Left ventricle myocardium inferior (tissue), 1 donor: ENCODE data around the gene PYROXD2. TPM values are rescaled to one million over a fixed set of nuclear protein-coding genes. Genes with fewer than 3 reads are reported as not detected.

Experiments
- DNase-seq: peaks from one replicate; pipeline ENCODE4 v3.0.0-alpha.2; 2020
- H3K27ac ChIP-seq: fragments of 200-600 bp; replicated peaks from 2 replicates; pipeline ENCODE4 v1.8.0; 2021
- H3K27me3 ChIP-seq: fragments of 200-600 bp; 2 replicates; pipeline ENCODE4 v1.8.0; 2021; ENCODE audit warnings: low read depth
- H3K36me3 ChIP-seq: fragments of 200-600 bp; 2 replicates; pipeline ENCODE4 v1.8.0; 2021
- H3K4me1 ChIP-seq: fragments of 200-600 bp; 2 replicates; pipeline ENCODE4 v1.8.0; 2021
- H3K4me3 ChIP-seq: fragments of 200-600 bp; 2 replicates; pipeline ENCODE4 v1.8.0; 2021; ENCODE audit warnings: mild to moderate bottlenecking, moderate library complexity
- H3K9me3 ChIP-seq: fragments of 200-600 bp; replicated peaks from 2 replicates; pipeline ENCODE4 v1.8.0; 2021
- intact Hi-C: fragments of 100-400 bp; cut with micrococcal nuclease; formaldehyde crosslinking; loops from one replicate; pipeline ENCODE4 v1.11.0; 2022
- total RNA-seq: library from RNA; stranded (reverse); fragmentation: NEBNext Ultra II Directional; extraction: Animal tissue kit (Norgen Biotek cat#: 25700); gene quantifications from one replicate; pipeline ENCODE4 v1.2.1, GENCODE V29; 2021
- TF ChIP-seq, protein P1 (sequence below): fragments of 200-600 bp; IDR thresholded peaks from 2 replicates; pipeline ENCODE4 v1.8.0; 2021; ENCODE audit warnings: antibody characterized with exemption, mild to moderate bottlenecking, borderline replicate concordance
- donor health status: DM: no; HTN: yes; CAD: no; lungs with severe emphysema.

Gene PYROXD2
- total RNA-seq, 1 donor from 2014 or later, result 10.4 TPM

DNA sequence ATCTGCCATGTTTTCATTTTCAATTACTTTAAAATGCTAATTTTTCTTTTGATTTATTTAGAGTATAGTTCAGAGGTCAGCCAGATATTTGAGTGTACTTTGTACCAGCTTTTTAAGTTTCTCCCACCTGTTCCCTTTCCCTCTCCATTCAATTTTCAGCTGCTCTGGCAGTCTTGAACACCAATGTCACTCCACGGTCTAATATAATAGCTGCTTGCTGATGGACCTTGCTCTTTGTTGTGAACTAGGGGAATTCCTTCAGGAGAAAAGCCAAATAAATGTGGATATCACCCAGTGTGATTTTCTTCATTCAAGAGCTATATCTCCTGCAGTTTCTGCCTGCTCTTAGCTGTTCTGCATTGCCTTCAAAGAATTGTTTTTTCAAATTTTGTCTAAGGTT lies 35.6 kb upstream of the PYROXD2 start:
- H3K9me3 ChIP-seq, result no peaks in the 10 kb centered on the region
- H3K27me3 ChIP-seq, result no peaks in the 10 kb centered on the region
- DNase-seq, result no peak
- H3K4me3 ChIP-seq, result no peak overlapping the region
- H3K27ac ChIP-seq, result no peak overlapping the region
- intact Hi-C loops, result no loop called here
- peaks cover 18% of the 10 kb centered on the region for H3K4me1 ChIP-seq
- no peaks in the 10 kb centered on the region for H3K36me3 ChIP-seq
- TF ChIP-seq, protein P1, sequence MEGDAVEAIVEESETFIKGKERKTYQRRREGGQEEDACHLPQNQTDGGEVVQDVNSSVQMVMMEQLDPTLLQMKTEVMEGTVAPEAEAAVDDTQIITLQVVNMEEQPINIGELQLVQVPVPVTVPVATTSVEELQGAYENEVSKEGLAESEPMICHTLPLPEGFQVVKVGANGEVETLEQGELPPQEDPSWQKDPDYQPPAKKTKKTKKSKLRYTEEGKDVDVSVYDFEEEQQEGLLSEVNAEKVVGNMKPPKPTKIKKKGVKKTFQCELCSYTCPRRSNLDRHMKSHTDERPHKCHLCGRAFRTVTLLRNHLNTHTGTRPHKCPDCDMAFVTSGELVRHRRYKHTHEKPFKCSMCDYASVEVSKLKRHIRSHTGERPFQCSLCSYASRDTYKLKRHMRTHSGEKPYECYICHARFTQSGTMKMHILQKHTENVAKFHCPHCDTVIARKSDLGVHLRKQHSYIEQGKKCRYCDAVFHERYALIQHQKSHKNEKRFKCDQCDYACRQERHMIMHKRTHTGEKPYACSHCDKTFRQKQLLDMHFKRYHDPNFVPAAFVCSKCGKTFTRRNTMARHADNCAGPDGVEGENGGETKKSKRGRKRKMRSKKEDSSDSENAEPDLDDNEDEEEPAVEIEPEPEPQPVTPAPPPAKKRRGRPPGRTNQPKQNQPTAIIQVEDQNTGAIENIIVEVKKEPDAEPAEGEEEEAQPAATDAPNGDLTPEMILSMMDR, result no peak

DNA sequence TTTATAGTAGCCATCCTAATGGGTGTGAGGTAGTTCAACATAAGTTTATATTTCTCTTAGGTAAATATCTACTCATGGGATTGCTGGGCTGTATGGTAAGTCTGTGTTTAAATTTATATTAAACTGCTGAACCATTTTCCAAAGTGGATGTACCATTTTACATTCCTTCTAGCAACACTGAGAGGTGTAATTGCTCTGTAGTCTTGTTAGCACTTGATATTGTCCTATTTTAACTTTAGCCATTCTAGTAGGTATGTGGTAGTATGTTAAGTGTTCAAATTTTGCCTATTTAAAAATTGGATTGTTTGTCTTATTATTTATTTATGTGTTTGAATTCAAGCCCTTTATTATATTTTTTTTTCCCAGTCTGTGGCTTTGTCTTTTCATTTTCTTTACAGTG lies 34.3 kb upstream of the PYROXD2 start:
- Histone ChIP-seq H3K9me3 (no peaks in the 10 kb centered on the region), H3K36me3 (peaks cover 7% of the 10 kb centered on the region), H3K27me3 (no peaks in the 10 kb centered on the region), H3K27ac (no peak overlapping the region), H3K4me1 (peaks cover 25% of the 10 kb centered on the region), H3K4me3 (no peak overlapping the region)
- intact Hi-C loops, result no loop called here
- TF ChIP-seq, protein P1, result no peak
- DNase-seq, result no peak

DNA sequence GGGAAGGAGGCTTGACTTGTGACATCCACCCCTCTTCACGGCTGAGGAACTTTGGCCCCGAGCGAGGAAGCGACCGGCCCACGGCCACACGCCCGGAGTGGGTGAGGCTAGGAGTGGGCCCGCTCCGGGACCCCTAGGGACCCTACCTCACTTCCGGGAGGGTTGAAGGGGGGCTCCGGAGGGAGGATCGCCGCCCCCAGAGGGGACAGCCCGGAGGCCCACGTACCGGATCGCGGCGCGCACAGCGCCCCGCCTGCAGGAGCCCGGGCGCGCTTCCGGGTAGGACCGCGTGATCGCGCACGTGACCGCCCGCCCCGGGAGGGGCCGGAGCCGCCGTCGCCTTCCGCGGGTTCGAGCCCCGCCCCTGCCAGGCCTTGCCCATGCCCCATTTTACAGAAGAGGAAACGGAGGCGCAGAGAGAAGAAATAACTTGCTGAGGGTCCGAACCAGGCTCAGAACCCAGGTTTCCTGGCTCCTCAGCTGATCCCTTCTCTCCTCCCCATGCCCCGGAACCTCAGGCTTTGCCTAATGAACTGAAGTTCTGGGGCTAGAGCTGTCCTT lies 31.8 kb upstream of the PYROXD2 start, which contains the start of gene HPS1:
TSS of gene HPS1 (minus strand) at position 275 of the 561 bp plus-strand sequence. CDS start 3,695 bp downstream, outside the sequence.
- DNase-seq, result peak; percentile 85
- TF ChIP-seq, protein P1, result no peak
- peaks cover 25% of the 10 kb centered on the region for H3K4me1 ChIP-seq
- H3K27me3 ChIP-seq, result no peaks in the 10 kb centered on the region
- H3K9me3 ChIP-seq, result no peaks in the 10 kb centered on the region
- peak within 1 kb of the TSS; percentile 81 for H3K4me3 ChIP-seq
- intact Hi-C loops, result no loop called here
- peak within 1 kb of the TSS; percentile 87 for H3K27ac ChIP-seq
- H3K36me3 ChIP-seq, result peaks cover 23% of the 10 kb centered on the region

DNA sequence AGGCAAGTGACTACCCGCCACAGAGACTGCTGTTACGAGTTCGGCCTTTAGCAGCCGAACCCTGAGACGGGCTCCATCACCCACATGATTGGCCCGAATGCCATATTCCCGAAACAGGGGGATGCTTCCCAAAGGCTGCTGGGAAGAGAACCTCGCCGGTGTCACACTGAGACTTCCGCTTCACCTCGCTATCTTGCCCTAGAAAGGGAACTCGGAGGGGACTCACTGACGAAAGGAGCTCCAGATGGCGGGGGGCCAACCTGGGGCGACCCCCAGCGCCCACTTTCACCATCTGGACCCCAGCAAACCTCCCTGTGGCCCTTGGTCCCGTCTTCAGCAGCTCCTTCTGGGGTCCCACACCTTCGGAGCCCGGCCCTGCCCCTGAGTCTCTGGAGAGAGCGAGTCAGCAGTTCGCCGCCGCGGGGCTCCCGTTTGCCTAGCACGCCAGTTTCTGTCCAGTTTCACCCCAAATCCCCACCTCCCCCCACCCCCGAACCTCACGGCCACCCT lies 31.2 kb upstream of the PYROXD2 start:
- peak overlapping the region; percentile 87 for H3K27ac ChIP-seq
- TF ChIP-seq, protein P1, result no peak
- peak overlapping the region; percentile 81 for H3K4me3 ChIP-seq
- DNase-seq, result no peak
- H3K4me1 ChIP-seq, result peaks cover 25% of the 10 kb centered on the region
- intact Hi-C loops, result no loop called here
- H3K27me3 ChIP-seq, result no peaks in the 10 kb centered on the region
- H3K36me3 ChIP-seq, result peaks cover 23% of the 10 kb centered on the region
- no peaks in the 10 kb centered on the region for H3K9me3 ChIP-seq

DNA sequence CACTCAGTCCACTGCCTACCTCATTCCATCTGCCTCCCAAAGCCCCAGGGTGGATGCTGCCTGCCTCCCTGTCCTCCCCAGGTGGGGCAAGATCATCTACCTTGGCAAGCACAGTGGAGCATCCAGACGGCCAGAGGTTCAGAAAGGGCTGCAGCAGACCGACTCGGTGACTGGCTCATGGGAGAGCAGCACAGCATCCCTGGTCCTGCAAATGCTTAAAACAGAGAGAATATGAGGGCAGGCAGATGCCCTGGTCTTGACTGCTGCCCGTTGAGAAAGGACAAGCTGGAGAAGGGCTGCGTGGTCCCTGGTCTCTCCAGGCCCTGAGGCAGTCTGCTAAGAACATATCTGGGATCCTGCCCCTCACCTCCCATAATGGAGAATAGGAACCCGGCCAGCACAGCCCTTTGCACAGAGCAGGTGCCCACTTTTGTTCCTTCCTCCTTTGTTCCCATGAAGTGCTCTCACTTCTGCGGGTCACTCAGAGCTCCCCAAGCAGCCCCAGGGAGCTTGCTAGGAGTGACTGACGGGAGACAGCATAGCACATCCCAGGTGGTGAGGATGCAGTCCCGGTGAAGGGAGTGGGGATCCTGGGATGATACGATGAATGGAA lies 30.3 kb upstream of the PYROXD2 start:
- intact Hi-C loops, result no loop called here
- TF ChIP-seq, protein P1, result no peak
- no peaks in the 10 kb centered on the region for H3K9me3 ChIP-seq
- peaks cover 29% of the 10 kb centered on the region for H3K36me3 ChIP-seq
- H3K4me1 ChIP-seq, result peaks cover 25% of the 10 kb centered on the region
- H3K27me3 ChIP-seq, result no peaks in the 10 kb centered on the region
- peak overlapping the region; percentile 87 for H3K27ac ChIP-seq
- no peak for DNase-seq
- peak overlapping the region; percentile 81 for H3K4me3 ChIP-seq
